ENCODE measurements around the gene FGG.

The FGG gene

GRCh38 chr4:154588198-154588597 lies 24.3 kb downstream of the FGG start:
- H3K4me3 ChIP-seq (ENCODE audit: low read depth, low read length): no peak overlapping the region

GRCh38 chr4:154586296-154587033 lies 26.0 kb downstream of the FGG start:
- no peak overlapping the region for H3K4me3 ChIP-seq (ENCODE audit: low read depth, low read length)

- H3K4me3 ChIP-seq (ENCODE audit: low read depth, low read length): no peak overlapping the region
Measured at GRCh38 chr4:154585369-154586018, 27.0 kb downstream of the FGG start.

GRCh38 chr4:154584259-154584658 lies 28.2 kb downstream of the FGG start:
- no peak overlapping the region for H3K4me3 ChIP-seq (ENCODE audit: low read depth, low read length)

- no peak overlapping the region for H3K4me3 ChIP-seq (ENCODE audit: low read depth, low read length)
Measured at GRCh38 chr4:154583677-154584076, 28.8 kb downstream of the FGG start.

GRCh38 chr4:154583230-154583629 lies 29.2 kb downstream of the FGG start:
- no peak overlapping the region for H3K4me3 ChIP-seq (ENCODE audit: low read depth, low read length)

- H3K4me3 ChIP-seq (ENCODE audit: low read depth, low read length): no peak overlapping the region
Measured at GRCh38 chr4:154582723-154583122, 29.7 kb downstream of the FGG start.

GRCh38 chr4:154579927-154580326 lies 32.5 kb downstream of the FGG start:
- H3K4me3 ChIP-seq (ENCODE audit: low read depth, low read length): no peak overlapping the region

- no peak overlapping the region for H3K4me3 ChIP-seq (ENCODE audit: low read depth, low read length)
Measured at GRCh38 chr4:154578919-154579318, 33.5 kb downstream of the FGG start.

GRCh38 chr4:154577324-154577723 lies 35.1 kb downstream of the FGG start:
- H3K4me3 ChIP-seq (ENCODE audit: low read depth, low read length): no peak overlapping the region

- H3K4me3 ChIP-seq (ENCODE audit: low read depth, low read length): no peak overlapping the region
Measured at GRCh38 chr4:154574311-154574710, 38.1 kb downstream of the FGG start.

GRCh38 chr4:154573190-154573870 lies 39.1 kb downstream of the FGG start:
- H3K4me3 ChIP-seq (ENCODE audit: low read depth, low read length): no peak overlapping the region

GRCh38 chr4:154569584-154569983 lies 42.9 kb downstream of the FGG start:
- H3K4me3 ChIP-seq (ENCODE audit: low read depth, low read length): no peak overlapping the region

GRCh38 chr4:154569028-154569427 lies 43.4 kb downstream of the FGG start:
- H3K4me3 ChIP-seq (ENCODE audit: low read depth, low read length): no peak overlapping the region

GRCh38 chr4:154566639-154567204 lies 45.7 kb downstream of the FGG start:
- H3K4me3 ChIP-seq (ENCODE audit: low read depth, low read length): no peak overlapping the region

GRCh38 chr4:154565704-154566103 lies 46.8 kb downstream of the FGG start:
- no peak overlapping the region for H3K4me3 ChIP-seq (ENCODE audit: low read depth, low read length)

GRCh38 chr4:154564311-154564710 lies 48.1 kb downstream of the FGG start:
- no peak overlapping the region for H3K4me3 ChIP-seq (ENCODE audit: low read depth, low read length)

- H3K4me3 ChIP-seq (ENCODE audit: low read depth, low read length): no peak within 1 kb of the TSS
Measured at GRCh38 chr4:154562697-154563254, 49.7 kb downstream of the FGG start, which contains the start of gene FGB. Gene FGB, plus strand, starts transcription at chr4:154563011. Its CDS starts 8 bp downstream, at chr4:154563019.

GRCh38 chr4:154560824-154561231 lies 51.6 kb downstream of the FGG start:
- no peak overlapping the region for H3K4me3 ChIP-seq (ENCODE audit: low read depth, low read length)

- no peak overlapping the region for H3K4me3 ChIP-seq (ENCODE audit: low read depth, low read length)
Measured at GRCh38 chr4:154560419-154560801, 52.0 kb downstream of the FGG start.
